Endothelial cell (in vitro differentiated cells): ENCODE results near the gene ESPNL. TPM values are rescaled to one million over a fixed set of nuclear protein-coding genes. Genes with fewer than 3 reads are reported as not detected.

Experiments
- DNase-seq: peaks from one replicate; pipeline ENCODE4 v3.0.0; 2021; ENCODE audit warnings: low spot score
- H3K27ac Mint-ChIP-seq: one replicate; pipeline ENCODE4 v1.8.0; 2021; ENCODE audit warnings: mixed read lengths, inconsistent platforms; ENCODE audit not compliant: unreplicated experiment
- H3K27me3 Mint-ChIP-seq: one replicate; pipeline ENCODE4 v1.8.0; 2021; ENCODE audit warnings: mild to moderate bottlenecking, moderate library complexity, mixed read lengths, inconsistent platforms; ENCODE audit not compliant: unreplicated experiment
- H3K36me3 Mint-ChIP-seq: one replicate; pipeline ENCODE4 v1.8.0; 2021; ENCODE audit warnings: mild to moderate bottlenecking, low read depth, mixed read lengths, inconsistent platforms; ENCODE audit not compliant: unreplicated experiment
- H3K4me1 Mint-ChIP-seq: one replicate; pipeline ENCODE4 v1.8.0; 2021; ENCODE audit warnings: mild to moderate bottlenecking, mixed read lengths, inconsistent platforms; ENCODE audit not compliant: unreplicated experiment
- H3K4me3 Mint-ChIP-seq: one replicate; pipeline ENCODE4 v1.8.0; 2021; ENCODE audit warnings: mild to moderate bottlenecking, mixed read lengths, inconsistent platforms; ENCODE audit not compliant: unreplicated experiment
- H3K9me3 Mint-ChIP-seq: one replicate; pipeline ENCODE4 v1.8.0; 2021; ENCODE audit warnings: mixed read lengths, inconsistent platforms; ENCODE audit not compliant: unreplicated experiment
- CTCF ChIP-seq: fragments of 200-600 bp; sonication (generic); IDR thresholded peaks from one replicate; pipeline ENCODE4 v1.5.0; 2021; ENCODE audit warnings: antibody characterized with exemption; ENCODE audit not compliant: unreplicated experiment
- total RNA-seq: library from RNA; stranded (reverse); fragmentation: NEBNext Ultra II Directional; extraction: Animal tissue kit (Norgen Biotek cat#: 25700); gene quantifications from one replicate; pipeline ENCODE4 v1.2.1, GENCODE V29; 2021; ENCODE audit not compliant: unreplicated experiment

ESPNL gene
- total RNA-seq, 1 donor from 2014 or later: 0.82 TPM

- Mint-ChIP-seq H3K27ac (no peak overlapping the region), H3K36me3 (no peaks in the 10 kb centered on the region), H3K4me1 (no peaks in the 10 kb centered on the region), H3K27me3 (peaks cover 9% of the 10 kb centered on the region), H3K9me3 (no peaks in the 10 kb centered on the region), H3K4me3 (no peak overlapping the region)
- no peak for TF ChIP-seq CTCF
- DNase-seq: no peak
Measured at GRCh38 chr2:238120463-238121298, 20.5 kb downstream of the ESPNL start.

GRCh38 chr2:238121511-238122286 lies 21.6 kb downstream of the ESPNL start:
- peaks cover 9% of the 10 kb centered on the region for H3K27me3 Mint-ChIP-seq
- no peaks in the 10 kb centered on the region for H3K36me3 Mint-ChIP-seq
- no peak for TF ChIP-seq CTCF
- H3K27ac Mint-ChIP-seq: no peak overlapping the region
- DNase-seq: no peak
- H3K9me3 Mint-ChIP-seq: no peaks in the 10 kb centered on the region
- H3K4me1 Mint-ChIP-seq: no peaks in the 10 kb centered on the region
- no peak overlapping the region for H3K4me3 Mint-ChIP-seq

- no peak for TF ChIP-seq CTCF
- H3K36me3 Mint-ChIP-seq: no peaks in the 10 kb centered on the region
- no peak overlapping the region for H3K27ac Mint-ChIP-seq
- peaks cover 8% of the 10 kb centered on the region for H3K27me3 Mint-ChIP-seq
- no peak overlapping the region for H3K4me3 Mint-ChIP-seq
- H3K4me1 Mint-ChIP-seq: no peaks in the 10 kb centered on the region
- no peaks in the 10 kb centered on the region for H3K9me3 Mint-ChIP-seq
- DNase-seq: no peak
Measured at GRCh38 chr2:238122287-238123217, 22.4 kb downstream of the ESPNL start.

GRCh38 chr2:238123218-238123971 lies 23.3 kb downstream of the ESPNL start:
- Mint-ChIP-seq H3K4me3 (no peak overlapping the region), H3K27me3 (peaks cover 8% of the 10 kb centered on the region), H3K27ac (no peak overlapping the region), H3K36me3 (no peaks in the 10 kb centered on the region), H3K4me1 (no peaks in the 10 kb centered on the region), H3K9me3 (no peaks in the 10 kb centered on the region)
- DNase-seq: no peak
- TF ChIP-seq CTCF: no peak
